NB4 (cell line): ENCODE results near the gene LAIR1.

Source experiments
- DNase-seq: peaks from one replicate; pipeline ENCODE4 v3.0.0; 2010; ENCODE audit warnings: low read depth
- H3K4me3 ChIP-seq: one replicate; pipeline ENCODE4 v1.5.1; 2011; ENCODE audit warnings: mild to moderate bottlenecking, low read depth, low read length, moderate library complexity
- MYC ChIP-seq: IDR thresholded peaks from 2 replicates; pipeline ENCODE4 v1.6.1; 2011; ENCODE audit warnings: low read depth, low read length
- POLR2A ChIP-seq: IDR thresholded peaks from 2 replicates; pipeline ENCODE4 v1.6.1; 2011; ENCODE audit warnings: mild to moderate bottlenecking; ENCODE audit not compliant: insufficient read length; ENCODE audit errors: extremely low read depth
- TF ChIP-seq, protein P1 (sequence below): IDR thresholded peaks from 2 replicates; pipeline ENCODE4 v1.6.1; 2011; ENCODE audit warnings: low read depth, low read length
- TF ChIP-seq, protein P2 (sequence below): IDR thresholded peaks from one replicate; pipeline ENCODE4 v1.5.1; 2012; ENCODE audit warnings: low read depth, low read length

LAIR1 gene, protein sequence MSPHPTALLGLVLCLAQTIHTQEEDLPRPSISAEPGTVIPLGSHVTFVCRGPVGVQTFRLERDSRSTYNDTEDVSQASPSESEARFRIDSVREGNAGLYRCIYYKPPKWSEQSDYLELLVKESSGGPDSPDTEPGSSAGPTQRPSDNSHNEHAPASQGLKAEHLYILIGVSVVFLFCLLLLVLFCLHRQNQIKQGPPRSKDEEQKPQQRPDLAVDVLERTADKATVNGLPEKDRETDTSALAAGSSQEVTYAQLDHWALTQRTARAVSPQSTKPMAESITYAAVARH

DNA sequence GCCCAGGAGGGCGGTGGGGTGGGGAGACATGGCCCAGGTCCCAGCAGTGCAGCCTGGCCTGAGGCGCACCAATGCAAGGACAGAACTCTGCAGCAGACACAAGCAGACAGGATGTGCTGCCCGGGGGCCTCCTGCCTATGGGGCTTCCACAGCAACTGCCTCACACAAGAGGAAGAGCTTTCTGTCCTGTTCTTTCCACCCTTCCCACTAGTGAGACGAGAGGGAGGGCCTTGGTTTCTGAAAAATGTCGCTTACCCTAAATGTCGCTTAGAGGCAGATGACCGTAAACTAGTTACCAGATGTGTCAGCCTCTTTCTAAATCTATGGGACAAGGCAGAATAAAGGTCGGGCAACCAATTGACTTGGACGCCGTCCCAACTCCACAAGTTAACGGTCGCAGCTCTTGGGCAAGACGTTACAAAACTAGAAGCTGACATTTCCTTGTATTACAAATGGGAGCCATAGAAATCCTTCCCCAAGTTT, at the start of gene LAIR1:
LAIR1 (minus strand) TSS at position 157 of the 483 bp plus-strand sequence; CDS start at position 30, 127 bp downstream.
- DNase-seq = peak; percentile 91
- TF ChIP-seq POLR2A = peak; percentile 56
- TF ChIP-seq, protein P1, sequence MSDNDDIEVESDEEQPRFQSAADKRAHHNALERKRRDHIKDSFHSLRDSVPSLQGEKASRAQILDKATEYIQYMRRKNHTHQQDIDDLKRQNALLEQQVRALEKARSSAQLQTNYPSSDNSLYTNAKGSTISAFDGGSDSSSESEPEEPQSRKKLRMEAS = no peak
- peak within 1 kb of the TSS; percentile 77 for H3K4me3 ChIP-seq

DNA sequence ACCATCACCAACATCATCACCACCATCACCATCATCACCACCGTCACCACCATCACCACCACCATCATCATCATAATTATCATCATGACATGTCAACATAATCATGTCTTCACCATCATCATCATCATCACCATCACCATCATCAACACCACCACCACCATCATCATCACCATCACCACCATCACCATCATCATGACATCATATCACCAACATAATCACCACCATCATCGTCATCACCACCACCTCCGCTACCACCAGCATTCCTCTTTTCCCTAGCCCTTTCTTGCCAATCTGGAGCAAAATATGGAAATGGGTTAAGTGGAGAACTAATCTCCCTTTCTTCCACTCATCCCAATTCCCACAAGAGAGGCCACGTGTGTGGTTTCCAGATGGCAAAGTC, 49.4 kb upstream of the LAIR1 start:
- H3K4me3 ChIP-seq = no peak overlapping the region
- TF ChIP-seq MYC (no peak), POLR2A (no peak)
- TF ChIP-seq, protein P1 = no peak
- TF ChIP-seq, protein P2, sequence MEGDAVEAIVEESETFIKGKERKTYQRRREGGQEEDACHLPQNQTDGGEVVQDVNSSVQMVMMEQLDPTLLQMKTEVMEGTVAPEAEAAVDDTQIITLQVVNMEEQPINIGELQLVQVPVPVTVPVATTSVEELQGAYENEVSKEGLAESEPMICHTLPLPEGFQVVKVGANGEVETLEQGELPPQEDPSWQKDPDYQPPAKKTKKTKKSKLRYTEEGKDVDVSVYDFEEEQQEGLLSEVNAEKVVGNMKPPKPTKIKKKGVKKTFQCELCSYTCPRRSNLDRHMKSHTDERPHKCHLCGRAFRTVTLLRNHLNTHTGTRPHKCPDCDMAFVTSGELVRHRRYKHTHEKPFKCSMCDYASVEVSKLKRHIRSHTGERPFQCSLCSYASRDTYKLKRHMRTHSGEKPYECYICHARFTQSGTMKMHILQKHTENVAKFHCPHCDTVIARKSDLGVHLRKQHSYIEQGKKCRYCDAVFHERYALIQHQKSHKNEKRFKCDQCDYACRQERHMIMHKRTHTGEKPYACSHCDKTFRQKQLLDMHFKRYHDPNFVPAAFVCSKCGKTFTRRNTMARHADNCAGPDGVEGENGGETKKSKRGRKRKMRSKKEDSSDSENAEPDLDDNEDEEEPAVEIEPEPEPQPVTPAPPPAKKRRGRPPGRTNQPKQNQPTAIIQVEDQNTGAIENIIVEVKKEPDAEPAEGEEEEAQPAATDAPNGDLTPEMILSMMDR = no peak
- no peak for DNase-seq

DNA sequence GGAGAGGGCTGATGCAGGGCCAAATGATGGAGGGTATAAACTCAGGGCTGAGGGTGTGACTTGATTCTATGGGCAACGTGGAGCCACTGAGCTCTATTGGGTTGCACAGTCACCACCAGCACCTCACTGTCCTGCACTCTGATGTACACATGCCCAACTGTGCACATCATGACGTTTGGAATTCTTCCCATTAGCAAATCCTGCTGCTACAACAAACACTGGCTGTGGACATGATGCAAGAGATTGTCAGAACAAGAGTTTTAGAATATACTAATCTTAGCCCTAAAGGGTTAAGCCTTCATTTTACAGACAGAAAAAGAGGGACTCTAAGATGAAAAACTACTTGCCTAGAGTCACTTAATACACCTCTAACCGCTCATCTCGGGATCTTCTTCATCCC, 48.1 kb upstream of the LAIR1 start:
- TF ChIP-seq, protein P2 = no peak
- TF ChIP-seq MYC = no peak
- TF ChIP-seq POLR2A = no peak
- TF ChIP-seq, protein P1 = no peak
- no peak overlapping the region for H3K4me3 ChIP-seq
- no peak for DNase-seq

DNA sequence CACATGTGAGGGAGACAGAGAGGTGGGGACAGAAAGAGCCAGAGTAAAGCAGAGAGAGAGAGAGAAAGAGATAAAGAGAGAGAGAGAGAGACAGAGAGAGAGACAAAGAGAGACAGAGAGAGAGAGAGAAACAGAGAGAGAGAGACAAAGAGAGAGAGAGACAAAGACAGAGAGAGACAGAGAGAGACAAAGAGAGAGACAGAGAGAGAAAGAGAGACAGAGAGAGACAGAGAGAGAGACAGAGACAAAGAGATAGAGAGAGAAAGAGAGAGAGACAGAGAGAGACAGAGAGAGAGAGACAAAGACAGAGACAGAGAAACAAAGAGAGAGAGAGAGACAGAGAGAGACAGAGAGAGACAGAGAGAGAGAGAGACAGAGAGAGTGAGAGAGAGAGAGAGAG, 46.3 kb upstream of the LAIR1 start:
- no peak for DNase-seq
- TF ChIP-seq, protein P1 = no peak
- TF ChIP-seq POLR2A (no peak), MYC (no peak)
- TF ChIP-seq, protein P2 = no peak
- no peak overlapping the region for H3K4me3 ChIP-seq

DNA sequence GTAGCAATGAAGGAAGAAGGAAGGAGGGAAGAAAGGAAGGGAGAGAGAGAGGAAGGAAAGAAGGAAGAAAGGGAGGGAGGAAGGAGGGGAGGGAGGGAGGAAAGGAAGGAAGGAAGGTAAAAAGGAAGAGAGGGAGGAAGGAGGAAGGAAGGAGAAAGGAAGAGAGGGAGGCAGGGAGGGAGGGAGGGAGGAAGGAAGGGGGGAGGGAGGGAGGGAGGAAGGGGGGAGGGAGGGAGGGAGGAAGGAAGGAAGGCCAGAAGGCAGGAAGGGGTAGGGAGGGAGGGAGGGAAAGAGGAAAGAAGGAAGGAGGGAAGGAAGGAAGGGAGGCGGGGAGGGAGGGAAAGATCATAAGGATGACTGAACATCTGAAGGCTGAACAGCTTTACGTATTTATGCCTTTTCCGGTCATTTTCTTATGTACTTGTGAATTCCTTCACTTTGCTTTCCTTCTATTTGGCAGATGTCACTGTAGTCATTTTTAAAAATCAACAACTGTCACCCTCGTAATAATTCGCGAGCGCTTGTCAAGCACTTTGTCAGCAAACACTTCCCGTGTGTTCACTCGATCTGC, 43.8 kb upstream of the LAIR1 start:
- no peak for DNase-seq
- H3K4me3 ChIP-seq = no peak overlapping the region
- TF ChIP-seq MYC (no peak), POLR2A (no peak)
- TF ChIP-seq, protein P1 = no peak
- TF ChIP-seq, protein P2 = no peak

DNA sequence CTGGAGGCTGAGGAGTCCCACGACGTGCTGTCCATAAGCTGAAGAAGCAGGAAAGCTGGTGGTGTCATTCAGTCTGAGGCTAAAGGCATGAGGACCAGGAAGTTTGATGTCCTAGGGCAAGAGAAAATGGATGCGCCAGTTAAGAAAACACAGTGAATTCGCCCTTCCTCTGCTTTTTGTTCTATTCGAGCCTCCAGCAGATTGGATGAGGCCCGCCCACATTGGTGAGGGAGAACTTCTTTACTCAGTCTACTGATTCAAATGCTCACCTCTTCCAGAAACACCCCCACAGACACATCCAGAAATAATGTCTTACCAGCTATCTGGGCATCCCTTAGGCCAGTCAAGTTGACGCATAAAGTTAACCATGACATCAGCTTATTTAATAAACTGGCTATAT, 43.0 kb upstream of the LAIR1 start:
- H3K4me3 ChIP-seq = no peak overlapping the region
- no peak for DNase-seq
- no peak for TF ChIP-seq MYC
- TF ChIP-seq, protein P2 = no peak
- TF ChIP-seq, protein P1 = no peak
- TF ChIP-seq POLR2A = no peak
